Adipocyte (in vitro differentiated cells): ENCODE data around the gene SERPINH1.
A peak's percentile ranks its signal among the peaks of the same experiment; 100 is the strongest.
"Not testable (repeated sequence)": the region's sequence is repeated elsewhere in the genome, so short reads cannot be mapped to it uniquely, and the experiment has no call there.

ENCODE experiments used
- DNase-seq: peaks from one replicate; pipeline ENCODE4 v3.0.0-alpha.2; 2015; ENCODE audit warnings: low read depth
- H3K27me3 ChIP-seq: replicated peaks from 2 replicates; pipeline ENCODE4 v1.7.0; 2013; ENCODE audit warnings: mild to moderate bottlenecking, low read length, moderate library complexity; ENCODE audit not compliant: control insufficient read depth, insufficient read depth
- H3K36me3 ChIP-seq: 2 replicates; pipeline ENCODE4 v1.7.0; 2013; ENCODE audit warnings: low read length, mild to moderate bottlenecking, moderate library complexity; ENCODE audit not compliant: control insufficient read depth, insufficient read depth, severe bottlenecking
- H3K4me1 ChIP-seq: 2 replicates; pipeline ENCODE4 v1.7.0; 2013; ENCODE audit warnings: mild to moderate bottlenecking, low read length, moderate library complexity; ENCODE audit not compliant: control insufficient read depth, insufficient read depth
- H3K4me3 ChIP-seq: 2 replicates; pipeline ENCODE4 v1.7.0; 2013; ENCODE audit warnings: mild to moderate bottlenecking, low read length, moderate library complexity
- H3K9ac ChIP-seq: 2 replicates; pipeline ENCODE4 v1.7.0; 2013; ENCODE audit warnings: mild to moderate bottlenecking, low read length, moderate library complexity
- H3K9me3 ChIP-seq: 2 replicates; pipeline ENCODE4 v1.7.0; 2013; ENCODE audit warnings: mild to moderate bottlenecking, low read length, moderate library complexity; ENCODE audit not compliant: control insufficient read depth

Gene SERPINH1

GRCh38 chr11:75583718-75584658, 21.9 kb downstream of the SERPINH1 start:
- Histone ChIP-seq H3K36me3 (no peaks in the 10 kb centered on the region), H3K4me1 (peaks cover 32% of the 10 kb centered on the region), H3K4me3 (peak overlapping the region; percentile 83), H3K9ac (peak overlapping the region; percentile 96), H3K27me3 (no peaks in the 10 kb centered on the region), H3K9me3 (no peaks in the 10 kb centered on the region)
- peak; percentile 78 for DNase-seq

GRCh38 chr11:75584659-75585292, 22.7 kb downstream of the SERPINH1 start:
- not testable (repeated sequence) for H3K9me3 ChIP-seq, H3K27me3 ChIP-seq, DNase-seq, H3K36me3 ChIP-seq
- H3K4me1 ChIP-seq, result peaks cover 33% of the 10 kb centered on the region
- H3K4me3 ChIP-seq, result peak overlapping the region; percentile 83
- H3K9ac ChIP-seq, result peak overlapping the region; percentile 96

- Histone ChIP-seq H3K9ac (no peak overlapping the region), H3K9me3 (no peaks in the 10 kb centered on the region), H3K36me3 (no peaks in the 10 kb centered on the region), H3K4me3 (no peak overlapping the region), H3K27me3 (no peaks in the 10 kb centered on the region), H3K4me1 (peaks cover 33% of the 10 kb centered on the region)
- no peak for DNase-seq
These were observed 23.2 kb downstream of the SERPINH1 start for GRCh38 chr11:75585293-75585670.

GRCh38 chr11:75586395-75586794, 24.3 kb downstream of the SERPINH1 start:
- no peak overlapping the region for H3K4me3 ChIP-seq
- H3K27me3 ChIP-seq, result no peaks in the 10 kb centered on the region
- H3K4me1 ChIP-seq, result peaks cover 33% of the 10 kb centered on the region
- H3K36me3 ChIP-seq, result no peaks in the 10 kb centered on the region
- H3K9me3 ChIP-seq, result no peaks in the 10 kb centered on the region
- DNase-seq, result no peak
- no peak overlapping the region for H3K9ac ChIP-seq

- no peaks in the 10 kb centered on the region for H3K9me3 ChIP-seq
- no peaks in the 10 kb centered on the region for H3K27me3 ChIP-seq
- no peak overlapping the region for H3K9ac ChIP-seq
- no peak for DNase-seq
- H3K36me3 ChIP-seq, result no peaks in the 10 kb centered on the region
- H3K4me1 ChIP-seq, result peaks cover 31% of the 10 kb centered on the region
- no peak overlapping the region for H3K4me3 ChIP-seq
These were observed 26.0 kb downstream of the SERPINH1 start for GRCh38 chr11:75588051-75588481.

GRCh38 chr11:75589051-75589450, 27.0 kb downstream of the SERPINH1 start:
- no peak overlapping the region for H3K4me3 ChIP-seq
- DNase-seq, result no peak
- H3K9me3 ChIP-seq, result no peaks in the 10 kb centered on the region
- peaks cover 38% of the 10 kb centered on the region for H3K4me1 ChIP-seq
- H3K9ac ChIP-seq, result no peak overlapping the region
- no peaks in the 10 kb centered on the region for H3K36me3 ChIP-seq
- no peaks in the 10 kb centered on the region for H3K27me3 ChIP-seq

GRCh38 chr11:75589933-75590332, 27.9 kb downstream of the SERPINH1 start:
- H3K27me3 ChIP-seq, result no peaks in the 10 kb centered on the region
- peaks cover 29% of the 10 kb centered on the region for H3K4me1 ChIP-seq
- H3K9me3 ChIP-seq, result no peaks in the 10 kb centered on the region
- H3K36me3 ChIP-seq, result no peaks in the 10 kb centered on the region
- no peak for DNase-seq
- H3K4me3 ChIP-seq, result no peak overlapping the region
- no peak overlapping the region for H3K9ac ChIP-seq

GRCh38 chr11:75591371-75591770, 29.3 kb downstream of the SERPINH1 start:
- peaks cover 28% of the 10 kb centered on the region for H3K4me1 ChIP-seq
- no peaks in the 10 kb centered on the region for H3K9me3 ChIP-seq
- no peaks in the 10 kb centered on the region for H3K36me3 ChIP-seq
- H3K9ac ChIP-seq, result no peak overlapping the region
- H3K27me3 ChIP-seq, result no peaks in the 10 kb centered on the region
- H3K4me3 ChIP-seq, result no peak overlapping the region
- no peak for DNase-seq

GRCh38 chr11:75591966-75592365, 29.9 kb downstream of the SERPINH1 start:
- no peaks in the 10 kb centered on the region for H3K36me3 ChIP-seq
- no peak overlapping the region for H3K4me3 ChIP-seq
- H3K9ac ChIP-seq, result no peak overlapping the region
- H3K9me3 ChIP-seq, result no peaks in the 10 kb centered on the region
- no peak for DNase-seq
- H3K4me1 ChIP-seq, result peaks cover 28% of the 10 kb centered on the region
- H3K27me3 ChIP-seq, result no peaks in the 10 kb centered on the region

- Histone ChIP-seq H3K4me3 (no peak overlapping the region), H3K27me3 (no peaks in the 10 kb centered on the region), H3K36me3 (no peaks in the 10 kb centered on the region), H3K9me3 (no peaks in the 10 kb centered on the region), H3K9ac (no peak overlapping the region), H3K4me1 (peaks cover 27% of the 10 kb centered on the region)
- no peak for DNase-seq
These were observed 30.7 kb downstream of the SERPINH1 start for GRCh38 chr11:75592715-75593114.

- H3K4me1 ChIP-seq, result peaks cover 22% of the 10 kb centered on the region
- H3K9ac ChIP-seq, result no peak overlapping the region
- no peak overlapping the region for H3K4me3 ChIP-seq
- no peaks in the 10 kb centered on the region for H3K9me3 ChIP-seq
- peak; percentile 12 for DNase-seq
- H3K27me3 ChIP-seq, result no peaks in the 10 kb centered on the region
- no peaks in the 10 kb centered on the region for H3K36me3 ChIP-seq
These were observed 31.3 kb downstream of the SERPINH1 start for GRCh38 chr11:75593286-75593915.
